Activated T-helper 1 cell treated with anti-CD3 and anti-CD28 coated beads, Interleukin-12 subunit alpha, Interleukin-12 subunit beta, Interleukin-2, Interleukin-4 antibody, amounts not matched to agents 30 ng/mL and 10 ng/mL and 1 ng/mL, durations not matched to agents 14 hours and 24 hours and 36 hours (primary cell): ENCODE results near the gene RNF17. TPM values are rescaled to one million over a fixed set of nuclear protein-coding genes. Genes with fewer than 3 reads are reported as not detected.
A peak's percentile ranks its signal among the peaks of the same experiment; 100 is the strongest.

ENCODE experiments used
- DNase-seq: peaks from one replicate; pipeline ENCODE4 v3.0.0; 2021; ENCODE audit warnings: low spot score
- H3K27ac Mint-ChIP-seq: one replicate; pipeline ENCODE4 v1.8.0; 2021; ENCODE audit warnings: mild to moderate bottlenecking, mixed read lengths
- H3K27me3 Mint-ChIP-seq: one replicate; pipeline ENCODE4 v1.8.0; 2022; ENCODE audit warnings: mild to moderate bottlenecking, moderate library complexity, mixed read lengths; ENCODE audit not compliant: insufficient read depth
- H3K36me3 Mint-ChIP-seq: one replicate; pipeline ENCODE4 v1.8.0; 2021; ENCODE audit warnings: low read depth, mixed read lengths
- H3K4me1 Mint-ChIP-seq: one replicate; pipeline ENCODE4 v1.8.0; 2021; ENCODE audit warnings: low read depth, mixed read lengths
- H3K4me3 Mint-ChIP-seq: one replicate; pipeline ENCODE4 v1.8.0; 2021; ENCODE audit warnings: mild to moderate bottlenecking, moderate library complexity, mixed read lengths
- H3K9me3 Mint-ChIP-seq: one replicate; pipeline ENCODE4 v1.8.0; 2021; ENCODE audit warnings: mixed read lengths
- intact Hi-C: fragments of 100-400 bp; cut with micrococcal nuclease; formaldehyde crosslinking; loops from one replicate; pipeline ENCODE4 v1.15.1; 2024
- total RNA-seq: library from RNA; stranded (reverse); gene quantifications from 2 replicates; pipeline ENCODE4 v1.2.3, GENCODE V29; 2022

Gene RNF17
- total RNA-seq, 1 donor from 2014 or later: not detected

DNA sequence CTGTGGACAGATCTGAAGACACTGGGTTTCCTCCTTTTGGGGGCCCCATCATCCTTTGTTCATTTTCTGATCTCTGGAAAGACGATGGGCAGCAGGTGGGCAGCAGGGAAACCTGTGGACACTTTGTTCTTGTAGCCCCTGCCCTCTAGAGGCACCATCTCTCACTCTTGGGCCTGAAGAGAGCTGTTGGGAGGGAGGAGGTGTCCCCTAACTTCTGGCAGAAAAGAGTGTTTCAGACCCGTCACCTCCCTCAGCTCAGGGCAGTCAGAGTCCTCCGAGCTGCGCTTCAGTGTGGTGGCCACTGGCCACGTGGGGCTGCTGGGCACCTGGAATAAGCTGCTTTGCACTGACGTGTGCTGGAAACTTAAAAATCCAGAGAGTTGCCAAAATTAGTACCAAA, 26.9 kb upstream of the RNF17 start:
- H3K4me3 Mint-ChIP-seq: no peak overlapping the region
- no peaks in the 10 kb centered on the region for H3K9me3 Mint-ChIP-seq
- no peak for DNase-seq
- no peaks in the 10 kb centered on the region for H3K36me3 Mint-ChIP-seq
- H3K27ac Mint-ChIP-seq: no peak overlapping the region
- H3K4me1 Mint-ChIP-seq: no peaks in the 10 kb centered on the region
- intact Hi-C loops: no loop called here
- peaks cover 2% of the 10 kb centered on the region for H3K27me3 Mint-ChIP-seq

DNA sequence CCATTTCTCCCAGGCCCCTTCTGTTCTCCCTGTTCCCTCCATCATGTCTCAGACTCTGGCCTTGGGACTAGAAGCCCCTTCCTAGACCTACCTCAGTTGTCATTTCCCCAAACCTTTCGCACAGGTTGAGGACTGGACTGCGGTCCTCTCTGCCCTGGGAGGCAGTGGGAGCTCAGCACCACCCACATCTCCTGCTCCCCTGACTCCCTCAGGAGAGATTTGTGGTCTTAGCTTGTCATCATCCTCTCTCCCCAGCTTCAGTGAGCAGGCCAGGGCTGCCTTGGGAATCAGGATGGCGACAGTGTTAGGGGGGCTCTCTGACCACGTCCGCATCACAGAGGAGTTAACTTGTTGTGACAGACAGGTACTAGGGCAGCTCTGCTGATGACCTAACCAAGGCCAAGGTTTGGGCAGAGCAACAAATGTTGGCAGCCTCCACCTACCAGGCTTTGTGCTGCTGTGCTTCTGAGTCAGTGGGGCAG, 25.6 kb upstream of the RNF17 start:
- Mint-ChIP-seq H3K27me3 (peaks cover 2% of the 10 kb centered on the region), H3K4me3 (no peak overlapping the region), H3K9me3 (no peaks in the 10 kb centered on the region), H3K4me1 (no peaks in the 10 kb centered on the region), H3K36me3 (no peaks in the 10 kb centered on the region), H3K27ac (no peak overlapping the region)
- no peak for DNase-seq
- intact Hi-C loops: no loop called here

DNA sequence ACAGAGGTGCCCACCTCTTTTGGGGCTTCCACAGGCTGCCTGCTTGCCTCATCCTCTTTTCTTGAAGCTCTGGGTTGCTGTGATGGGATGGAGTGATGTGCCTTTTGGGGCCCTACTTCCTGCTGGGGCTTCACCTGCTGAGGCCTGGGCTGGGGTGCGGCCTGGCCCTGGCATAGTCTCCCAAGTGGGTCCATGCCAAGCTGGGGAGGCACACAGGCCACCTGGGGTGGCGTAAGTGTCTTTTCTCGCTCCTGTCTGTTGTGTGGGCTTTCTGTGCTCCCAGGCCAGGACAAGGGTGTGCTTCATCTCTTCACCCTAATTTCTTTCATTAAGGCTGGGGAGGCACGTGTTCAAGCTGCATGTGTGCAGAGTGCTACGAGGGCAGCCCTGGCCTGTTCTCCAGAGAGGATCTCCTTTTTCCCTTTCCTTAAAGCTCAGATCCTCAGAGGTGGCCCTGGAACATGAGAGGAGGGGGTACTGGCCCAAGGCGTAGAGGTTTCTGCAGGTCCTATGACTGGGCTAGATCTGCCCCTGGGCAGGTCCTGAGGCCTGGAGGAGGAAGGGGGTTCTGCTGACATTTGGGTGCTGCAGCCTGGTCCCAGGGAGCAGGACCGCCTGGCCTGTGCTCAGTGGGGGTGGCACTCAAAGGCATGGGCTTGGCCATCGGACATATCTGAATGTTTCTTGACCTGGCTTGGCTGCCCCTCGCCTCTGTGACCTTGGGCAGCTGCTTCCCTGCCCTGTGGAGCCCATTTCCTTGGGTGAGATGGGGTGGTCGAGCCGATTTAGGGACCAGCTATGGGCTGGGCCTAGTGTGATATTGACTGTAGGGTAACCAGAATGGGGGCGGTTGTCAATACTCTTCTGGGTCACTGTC, 23.7 kb upstream of the RNF17 start:
- intact Hi-C loops: no loop called here
- Mint-ChIP-seq H3K27me3 (peaks cover 15% of the 10 kb centered on the region), H3K9me3 (no peaks in the 10 kb centered on the region), H3K4me3 (no peak overlapping the region), H3K27ac (no peak overlapping the region), H3K36me3 (no peaks in the 10 kb centered on the region), H3K4me1 (no peaks in the 10 kb centered on the region)
- DNase-seq: no peak

DNA sequence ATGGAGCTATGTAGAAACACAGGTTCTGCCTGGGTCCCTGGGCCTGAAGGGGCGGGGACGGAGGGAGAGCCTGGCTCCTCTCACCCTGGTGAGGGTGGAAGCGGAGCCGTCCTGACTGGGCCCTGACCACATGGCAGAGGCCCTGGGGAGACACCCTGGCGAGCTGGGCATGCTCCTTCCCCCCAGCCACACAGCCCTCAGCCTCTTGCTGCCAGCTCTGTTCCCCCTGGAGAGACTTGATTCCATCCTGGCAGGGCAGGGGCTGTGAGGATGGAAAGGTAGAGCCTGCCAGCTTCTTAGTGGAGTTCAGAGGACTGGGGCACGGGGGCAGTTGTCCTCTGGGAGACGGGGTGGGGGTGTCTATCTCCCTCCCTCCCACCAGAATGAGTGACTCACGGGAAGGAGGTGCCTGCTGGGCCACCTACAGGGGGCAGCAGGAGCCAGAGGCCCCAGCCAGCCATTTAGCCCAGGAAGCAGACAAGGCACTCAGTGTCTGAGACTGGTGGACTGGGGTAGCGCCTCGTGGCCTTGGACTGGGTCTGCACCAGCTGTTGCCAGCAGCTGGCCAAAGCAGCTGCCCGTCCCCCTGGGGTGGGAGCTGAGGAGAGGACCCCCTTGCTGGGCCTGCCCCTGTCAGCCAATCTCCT, 22.8 kb upstream of the RNF17 start:
- Mint-ChIP-seq H3K4me3 (no peak overlapping the region), H3K36me3 (no peaks in the 10 kb centered on the region), H3K9me3 (no peaks in the 10 kb centered on the region), H3K4me1 (no peaks in the 10 kb centered on the region), H3K27me3 (peaks cover 18% of the 10 kb centered on the region), H3K27ac (no peak overlapping the region)
- no peak for DNase-seq
- intact Hi-C loops: no loop called here

DNA sequence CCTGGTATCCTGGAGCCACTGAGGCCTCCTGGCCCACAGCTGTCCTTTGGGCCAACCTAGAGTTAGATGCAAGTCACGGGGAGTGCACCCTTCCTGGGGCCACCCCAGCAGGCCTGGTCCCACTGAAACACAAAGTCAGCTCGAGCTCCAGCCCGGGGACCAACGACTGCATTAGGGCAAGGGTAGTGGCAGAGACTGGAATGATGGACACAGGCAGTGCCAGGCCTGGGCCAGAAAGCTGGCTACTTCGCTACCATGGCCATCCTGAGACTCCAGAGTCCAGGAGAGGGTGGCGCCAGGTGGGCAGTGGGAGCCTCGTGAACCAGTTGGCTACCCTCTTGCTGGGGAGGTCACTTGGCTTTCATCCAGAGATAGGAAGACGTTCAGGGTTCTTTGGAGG, 22.2 kb upstream of the RNF17 start:
- H3K27me3 Mint-ChIP-seq: peaks cover 21% of the 10 kb centered on the region
- H3K27ac Mint-ChIP-seq: no peak overlapping the region
- H3K36me3 Mint-ChIP-seq: no peaks in the 10 kb centered on the region
- H3K4me3 Mint-ChIP-seq: no peak overlapping the region
- intact Hi-C loops: no loop called here
- no peaks in the 10 kb centered on the region for H3K9me3 Mint-ChIP-seq
- H3K4me1 Mint-ChIP-seq: no peaks in the 10 kb centered on the region
- no peak for DNase-seq

DNA sequence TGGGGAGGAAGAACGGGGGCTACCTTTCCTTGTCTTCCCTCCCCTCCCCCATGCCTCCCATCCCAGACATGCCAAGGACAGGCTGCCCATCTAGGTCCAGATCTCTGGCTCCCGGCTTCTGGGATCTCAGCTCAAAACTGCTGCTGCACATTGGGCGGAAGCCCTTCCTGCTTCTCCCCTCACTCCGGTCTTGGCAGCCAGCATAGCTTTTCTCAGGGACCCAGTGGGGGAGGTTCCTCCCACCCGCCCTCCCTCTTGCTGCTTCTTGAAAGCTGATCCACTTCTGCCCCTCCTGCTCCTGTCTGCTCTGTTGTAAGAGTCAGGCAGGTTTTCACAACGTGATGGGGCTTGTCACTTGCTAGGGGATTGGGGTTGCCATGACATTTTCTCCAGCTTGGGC, 21.7 kb upstream of the RNF17 start:
- Mint-ChIP-seq H3K4me3 (no peak overlapping the region), H3K27ac (no peak overlapping the region), H3K4me1 (peaks cover 3% of the 10 kb centered on the region), H3K9me3 (no peaks in the 10 kb centered on the region), H3K36me3 (no peaks in the 10 kb centered on the region), H3K27me3 (peaks cover 24% of the 10 kb centered on the region)
- intact Hi-C loops: no loop called here
- no peak for DNase-seq

DNA sequence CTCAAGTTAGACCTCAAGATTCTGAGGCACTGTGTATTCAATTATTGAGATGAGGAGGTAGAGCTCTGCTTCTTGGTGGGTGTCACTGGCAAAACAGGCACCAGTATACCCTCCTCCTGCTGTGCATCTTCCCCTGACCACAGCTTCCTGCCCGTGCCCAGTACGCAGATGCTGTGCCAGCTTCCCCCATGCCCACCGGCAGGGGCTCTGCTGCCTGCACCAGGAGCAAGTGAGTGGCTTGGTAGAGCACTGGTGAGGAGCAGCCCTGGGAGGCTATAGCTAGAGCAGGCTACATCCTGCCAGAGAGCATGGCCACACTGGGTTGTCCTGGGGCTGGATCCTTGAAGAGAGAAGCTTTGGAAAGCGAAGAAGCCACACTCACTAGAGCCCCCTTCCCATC, 21.0 kb upstream of the RNF17 start:
- Mint-ChIP-seq H3K9me3 (no peaks in the 10 kb centered on the region), H3K4me1 (peaks cover 5% of the 10 kb centered on the region), H3K36me3 (no peaks in the 10 kb centered on the region), H3K27me3 (peaks cover 27% of the 10 kb centered on the region), H3K27ac (no peak overlapping the region), H3K4me3 (no peak overlapping the region)
- no peak for DNase-seq
- intact Hi-C loops: no loop called here

DNA sequence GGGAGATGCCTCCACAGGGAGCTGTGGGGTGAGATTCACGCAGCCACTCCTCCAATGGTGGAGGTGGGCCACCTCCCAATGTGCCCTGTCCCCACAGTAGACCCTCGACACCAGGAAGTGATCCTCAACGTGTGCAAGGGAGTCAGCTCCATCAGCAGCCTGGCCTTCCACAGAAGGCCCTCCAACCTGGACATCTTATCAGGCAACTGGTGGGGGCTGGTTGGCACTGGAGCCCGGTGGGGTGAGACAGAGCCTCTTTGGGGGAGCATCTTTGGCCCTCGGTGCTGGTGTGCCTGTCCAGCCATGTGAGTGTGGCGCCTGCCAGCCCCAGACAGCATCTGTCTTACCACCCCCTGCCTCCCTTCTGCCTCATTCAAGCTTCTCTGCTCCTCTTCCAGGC, 19.7 kb upstream of the RNF17 start:
- H3K27me3 Mint-ChIP-seq: peaks cover 39% of the 10 kb centered on the region
- peaks cover 5% of the 10 kb centered on the region for H3K4me1 Mint-ChIP-seq
- intact Hi-C loops: no loop called here
- no peaks in the 10 kb centered on the region for H3K9me3 Mint-ChIP-seq
- no peak overlapping the region for H3K27ac Mint-ChIP-seq
- DNase-seq: no peak
- H3K36me3 Mint-ChIP-seq: no peaks in the 10 kb centered on the region
- H3K4me3 Mint-ChIP-seq: no peak overlapping the region

DNA sequence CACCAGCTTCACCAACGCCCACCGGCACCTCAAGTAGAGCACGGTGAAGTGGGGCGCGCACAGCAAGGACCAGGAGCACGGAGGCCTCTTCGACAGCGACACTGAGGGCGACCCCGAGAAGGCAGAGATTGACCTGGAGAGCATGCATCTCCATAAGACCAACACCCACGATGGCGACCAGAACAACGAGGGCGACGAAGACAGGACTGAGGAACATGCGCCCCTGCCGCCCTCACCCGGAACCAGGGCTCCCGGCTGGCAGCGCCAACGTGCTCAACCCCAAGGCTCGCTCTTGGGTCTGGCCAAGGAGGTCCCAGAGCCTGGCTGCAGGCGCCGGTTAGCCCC, 18.5 kb upstream of the RNF17 start:
- Mint-ChIP-seq H3K36me3 (no peaks in the 10 kb centered on the region), H3K9me3 (no peaks in the 10 kb centered on the region), H3K4me3 (no peak overlapping the region)

DNA sequence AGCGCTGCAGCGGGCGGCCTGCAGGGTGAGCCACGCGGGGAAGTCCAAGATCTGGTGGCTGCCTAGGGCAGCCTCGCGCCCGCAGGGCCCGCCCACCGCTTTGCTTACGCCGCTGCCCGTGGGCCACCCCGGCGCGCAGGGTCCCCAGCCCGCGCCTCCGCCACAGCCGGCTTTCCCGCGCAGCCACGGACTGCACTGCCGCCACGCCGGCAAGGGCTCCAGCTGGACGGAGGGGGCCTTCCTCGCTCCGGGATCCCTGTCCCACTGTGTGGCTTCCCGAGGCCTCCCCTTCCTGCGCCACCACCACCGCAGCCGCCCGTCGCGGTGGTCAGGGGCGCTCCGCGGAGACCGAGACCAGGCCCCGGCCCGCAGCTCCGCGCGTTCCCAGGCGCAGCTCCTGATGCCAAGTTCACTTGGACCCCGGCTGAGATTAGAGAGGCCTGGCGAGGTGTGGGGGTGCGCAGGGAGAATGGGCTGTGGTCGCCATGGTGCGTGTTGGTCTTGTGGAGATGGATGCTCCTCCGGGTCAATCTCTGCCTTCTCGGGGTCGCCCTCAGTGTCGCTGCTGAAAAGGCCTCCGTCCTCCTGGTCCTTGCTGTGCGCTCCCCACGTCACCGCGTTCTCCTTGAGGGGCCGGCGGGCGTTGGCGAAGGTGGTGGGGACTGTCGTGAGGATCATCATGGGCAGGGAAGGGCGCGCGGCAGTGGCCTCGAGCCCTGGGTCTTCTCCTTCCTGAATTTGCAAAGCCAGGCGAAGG, 17.9 kb upstream of the RNF17 start:
- no peak overlapping the region for H3K4me3 Mint-ChIP-seq
- intact Hi-C loops: no loop called here
- peaks cover 55% of the 10 kb centered on the region for H3K27me3 Mint-ChIP-seq
- no peaks in the 10 kb centered on the region for H3K9me3 Mint-ChIP-seq
- no peaks in the 10 kb centered on the region for H3K36me3 Mint-ChIP-seq
- no peak for DNase-seq
- H3K4me1 Mint-ChIP-seq: peaks cover 5% of the 10 kb centered on the region
- no peak overlapping the region for H3K27ac Mint-ChIP-seq

More for the DNA sequence above, 18.5 kb upstream of the RNF17 start:
- Mint-ChIP-seq H3K27ac (no peak overlapping the region), H3K27me3 (peaks cover 52% of the 10 kb centered on the region), H3K4me1 (peaks cover 5% of the 10 kb centered on the region)
- DNase-seq: no peak
- intact Hi-C loops: no loop called here

DNA sequence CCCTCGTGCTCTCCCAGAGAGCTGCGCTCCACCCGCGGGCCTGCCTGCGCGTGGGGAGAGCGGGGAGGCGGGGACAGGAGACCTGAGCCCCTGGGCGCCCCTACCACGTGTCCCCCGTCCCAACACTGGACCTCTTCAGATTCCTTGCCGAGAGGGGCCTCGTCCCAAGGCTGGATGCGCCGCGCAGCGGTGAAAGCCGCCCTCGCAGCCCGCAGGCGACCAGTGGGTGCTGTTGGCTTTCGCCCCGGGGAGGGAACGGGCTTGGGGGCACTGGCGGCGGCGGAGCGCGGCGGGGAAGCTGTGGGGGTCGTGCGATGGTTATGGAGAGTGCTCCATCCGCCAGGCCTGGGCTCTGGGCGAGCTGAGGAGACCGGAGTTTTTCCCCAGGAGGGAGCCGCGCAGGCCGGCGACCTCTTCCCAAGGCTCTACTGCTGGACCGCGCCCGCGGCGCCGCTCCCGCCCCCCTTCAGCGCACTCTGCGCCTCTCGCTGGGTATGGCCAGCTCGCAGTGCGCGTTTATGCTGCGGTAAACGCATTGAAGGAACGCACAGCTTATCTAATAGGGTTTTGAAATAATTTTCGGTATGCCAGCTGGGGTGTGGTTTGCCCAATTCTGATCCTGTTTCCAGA, 17.2 kb upstream of the RNF17 start:
- Mint-ChIP-seq H3K27ac (no peak overlapping the region), H3K4me3 (peak overlapping the region; percentile 68), H3K27me3 (peaks cover 55% of the 10 kb centered on the region), H3K4me1 (peaks cover 5% of the 10 kb centered on the region), H3K9me3 (no peaks in the 10 kb centered on the region), H3K36me3 (no peaks in the 10 kb centered on the region)
- no peak for DNase-seq
- intact Hi-C loops: no loop called here

DNA sequence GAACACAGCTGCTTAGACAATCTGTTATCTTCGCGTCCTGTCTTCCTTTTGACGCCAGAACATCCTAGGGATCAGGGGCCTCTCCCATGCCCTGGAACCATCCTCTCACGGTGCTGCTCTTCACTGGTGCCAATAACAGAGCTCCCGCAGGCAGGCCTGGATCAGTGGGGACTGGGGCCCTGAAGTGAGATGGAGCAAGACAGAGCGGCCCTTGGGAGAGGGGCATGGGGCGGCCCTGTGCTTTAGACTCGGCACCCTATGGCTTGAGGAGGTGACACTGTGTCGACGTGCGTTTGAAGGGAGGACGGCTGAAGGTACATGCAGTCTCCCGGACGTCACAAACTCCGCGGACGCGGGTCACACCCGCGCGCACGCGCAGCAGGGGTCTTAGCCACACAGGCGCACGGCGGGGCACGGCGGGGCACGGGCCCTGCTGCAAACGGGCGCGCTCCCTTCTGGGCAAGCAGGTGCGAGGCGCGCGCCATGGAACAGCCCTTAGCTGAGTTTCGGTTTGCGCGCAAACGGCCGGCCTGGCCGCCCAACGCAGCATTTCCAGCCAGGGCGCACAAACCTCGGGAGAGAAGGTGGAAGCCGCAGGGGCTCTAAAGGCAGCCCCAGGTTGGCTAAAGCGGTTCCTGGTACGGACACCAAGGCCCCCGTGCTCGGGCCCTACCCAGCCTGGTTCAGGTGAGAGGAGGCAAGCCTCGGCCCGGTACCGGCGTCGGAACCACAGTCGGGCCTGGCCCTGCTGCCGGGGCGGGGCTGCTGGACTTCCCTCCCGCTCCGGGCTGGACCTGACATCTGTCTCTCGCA, 16.5 kb upstream of the RNF17 start:
- Mint-ChIP-seq H3K36me3 (no peaks in the 10 kb centered on the region), H3K27ac (peak overlapping the region; percentile 23), H3K4me3 (peak overlapping the region; percentile 68), H3K9me3 (no peaks in the 10 kb centered on the region), H3K27me3 (peaks cover 58% of the 10 kb centered on the region), H3K4me1 (peaks cover 5% of the 10 kb centered on the region)
- no peak for DNase-seq
- intact Hi-C loops: no loop called here
